ENCODE results near the gene EIF5A. TPM values are rescaled to one million over a fixed set of nuclear protein-coding genes. Genes with fewer than 3 reads are reported as not detected.

EIF5A gene
- total and polyA plus RNA-seq, 2 donors (not counting 1 experiment from before 2014, with no cell fraction given): 347 to 752 TPM

- Histone ChIP-seq H4K20me1 (ENCODE audit: control insufficient read depth, extremely low read depth, insufficient read depth, low read length) (no peaks in the 10 kb centered on the region), H3K79me2 (ENCODE audit: control insufficient read depth, insufficient read depth, low read length) (peaks cover 49% of the 10 kb centered on the region), H3K9ac (ENCODE audit: insufficient read depth, low read length) (no peak overlapping the region), H3K36me3 (ENCODE audit: control insufficient read depth, insufficient read depth, low read length) (peaks cover 31% of the 10 kb centered on the region), H3K27me3 (ENCODE audit: control insufficient read depth, insufficient read depth, low read length) (no peaks in the 10 kb centered on the region), H3K27ac (ENCODE audit: insufficient read depth, low read length) (no peak overlapping the region), H3K4me1 (ENCODE audit: control insufficient read depth, extremely low read depth, insufficient read depth, low read length) (peaks cover 8% of the 10 kb centered on the region), H3K4me2 (ENCODE audit: extremely low read depth, insufficient read depth, low read length) (no peak overlapping the region), H2AFZ (ENCODE audit: low read length) (no peak overlapping the region), H3K4me3 (replicated peaks in 1 of 4; ENCODE audit: control extremely low read depth in 1 of 4, insufficient read depth in 1 of 4, low read depth in 3 of 4, low read length in 4 of 4) (no peak overlapping the region), H3K9me3 (ENCODE audit: control insufficient read depth, insufficient read depth, low read depth, low read length) (no peaks in the 10 kb centered on the region)
- TF ChIP-seq CTCF (conservative IDR thresholded peaks at IDR 0.05 in 1 of 2, IDR thresholded peaks at IDR 0.05 in 1 of 2; ENCODE audit: low read depth in 1 of 2, low read length in 2 of 2): no peak
- DNase-seq (ENCODE audit: low read depth in 2 of 2): no peak
Observed at GRCh38 chr17:7311110-7311705, 3.8 kb downstream of the EIF5A start.

GRCh38 chr17:7312432-7313087, 5.1 kb downstream of the EIF5A start:
- Histone ChIP-seq H4K20me1 (ENCODE audit: control insufficient read depth, extremely low read depth, insufficient read depth, low read length) (no peaks in the 10 kb centered on the region), H3K27ac (ENCODE audit: insufficient read depth, low read length) (no peak overlapping the region), H2AFZ (ENCODE audit: low read length) (no peak overlapping the region), H3K36me3 (ENCODE audit: control insufficient read depth, insufficient read depth, low read length) (peaks cover 31% of the 10 kb centered on the region), H3K27me3 (ENCODE audit: control insufficient read depth, insufficient read depth, low read length) (no peaks in the 10 kb centered on the region), H3K4me1 (ENCODE audit: control insufficient read depth, extremely low read depth, insufficient read depth, low read length) (peaks cover 8% of the 10 kb centered on the region), H3K79me2 (ENCODE audit: control insufficient read depth, insufficient read depth, low read length) (peaks cover 48% of the 10 kb centered on the region), H3K4me2 (ENCODE audit: extremely low read depth, insufficient read depth, low read length) (no peak overlapping the region), H3K9ac (ENCODE audit: insufficient read depth, low read length) (no peak overlapping the region), H3K9me3 (ENCODE audit: control insufficient read depth, insufficient read depth, low read depth, low read length) (no peaks in the 10 kb centered on the region), H3K4me3 (replicated peaks in 1 of 4; ENCODE audit: control extremely low read depth in 1 of 4, insufficient read depth in 1 of 4, low read depth in 3 of 4, low read length in 4 of 4) (no peak overlapping the region)
- no peak for TF ChIP-seq CTCF (conservative IDR thresholded peaks at IDR 0.05 in 1 of 2, IDR thresholded peaks at IDR 0.05 in 1 of 2; ENCODE audit: low read depth in 1 of 2, low read length in 2 of 2)
- no peak for TF ChIP-seq EZH2 (IDR thresholded peaks at IDR 0.05; ENCODE audit: low read length, missing control alignments)
- no peak for DNase-seq (ENCODE audit: low read depth in 2 of 2)

- DNase-seq (ENCODE audit: low read depth in 2 of 2): no peak
- peak overlapping the region in 1 of 4 experiments; percentile 1 for H3K4me3 ChIP-seq (replicated peaks in 1 of 4; ENCODE audit: control extremely low read depth in 1 of 4, insufficient read depth in 1 of 4, low read depth in 3 of 4, low read length in 4 of 4)
Observed at GRCh38 chr17:7313088-7313889, 5.9 kb downstream of the EIF5A start.

More at GRCh38 chr17:7313088-7313889, 5.9 kb downstream of the EIF5A start:
- Histone ChIP-seq H4K20me1 (ENCODE audit: control insufficient read depth, extremely low read depth, insufficient read depth, low read length) (no peaks in the 10 kb centered on the region), H3K4me2 (ENCODE audit: extremely low read depth, insufficient read depth, low read length) (no peak overlapping the region), H3K36me3 (ENCODE audit: control insufficient read depth, insufficient read depth, low read length) (peaks cover 32% of the 10 kb centered on the region), H3K79me2 (ENCODE audit: control insufficient read depth, insufficient read depth, low read length) (peaks cover 41% of the 10 kb centered on the region), H3K9ac (ENCODE audit: insufficient read depth, low read length) (no peak overlapping the region), H2AFZ (ENCODE audit: low read length) (no peak overlapping the region), H3K4me1 (ENCODE audit: control insufficient read depth, extremely low read depth, insufficient read depth, low read length) (peaks cover 8% of the 10 kb centered on the region), H3K27ac (ENCODE audit: insufficient read depth, low read length) (peak overlapping the region; percentile 37), H3K9me3 (ENCODE audit: control insufficient read depth, insufficient read depth, low read depth, low read length) (no peaks in the 10 kb centered on the region), H3K27me3 (ENCODE audit: control insufficient read depth, insufficient read depth, low read length) (no peaks in the 10 kb centered on the region)
- TF ChIP-seq CTCF (conservative IDR thresholded peaks at IDR 0.05 in 1 of 2, IDR thresholded peaks at IDR 0.05 in 1 of 2; ENCODE audit: low read depth in 1 of 2, low read length in 2 of 2) (peak in 1 of 2 donors; percentile 12), EZH2 (IDR thresholded peaks at IDR 0.05; ENCODE audit: low read length, missing control alignments) (no peak)

Data from fibroblast of lung (primary cell).